WTC11 (cell line): ENCODE measurements around the gene C20orf144. TPM values are rescaled to one million over a fixed set of nuclear protein-coding genes. Genes with fewer than 3 reads are reported as not detected.

Experiments
- ATAC-seq: fragments of 200-7000 bp; cut with Tn5 transposase; 2 replicates; pipeline ENCODE4 v1.10.0; 2021; ENCODE audit warnings: mild to moderate bottlenecking, moderate library complexity
- CTCF ChIA-PET: fragments of 300-600 bp; sonication (Branson Sonifier 250); formaldehyde crosslinking; loops from one replicate; lab custom pipeline; 2021; ENCODE audit warnings: antibody characterized with exemption; lab: Charles Lee
- POLR2A ChIA-PET: fragments of 350-600 bp; sonication (Branson Sonifier 250); formaldehyde crosslinking; loops from one replicate; lab custom pipeline; 2021; ENCODE audit warnings: antibody characterized with exemption; lab: Charles Lee
- DNase-seq: peaks from one replicate; pipeline ENCODE4 v3.0.0; 2021; ENCODE audit warnings: low spot score
- H3K27ac Mint-ChIP-seq: 2 replicates; pipeline ENCODE4 v1.8.0; 2021; ENCODE audit warnings: mixed read lengths
- H3K27me3 Mint-ChIP-seq: 2 replicates; pipeline ENCODE4 v1.8.0; 2021; ENCODE audit warnings: low read depth, mild to moderate bottlenecking, moderate library complexity, mixed read lengths
- H3K36me3 Mint-ChIP-seq: 2 replicates; pipeline ENCODE4 v1.8.0; 2021; ENCODE audit warnings: mixed read lengths
- H3K4me1 Mint-ChIP-seq: 2 replicates; pipeline ENCODE4 v1.8.0; 2022; ENCODE audit warnings: mixed read lengths
- H3K4me3 Mint-ChIP-seq: 2 replicates; pipeline ENCODE4 v1.8.0; 2021; ENCODE audit warnings: mild to moderate bottlenecking, moderate library complexity, mixed read lengths
- H3K9me3 Mint-ChIP-seq: 2 replicates; pipeline ENCODE4 v1.8.0; 2021; ENCODE audit warnings: mixed read lengths
- AFF4 ChIP-seq: sonication (generic); formaldehyde crosslinking; IDR thresholded peaks from 2 replicates; pipeline ENCODE4 v1.8.1; 2023; ENCODE audit warnings: mild to moderate bottlenecking, missing genetic modification reagents, borderline replicate concordance
- CBFB ChIP-seq: sonication (generic); formaldehyde crosslinking; IDR thresholded peaks from 2 replicates; pipeline ENCODE4 v1.8.1; 2022; ENCODE audit warnings: mild to moderate bottlenecking, low read depth, missing genetic modification reagents
- CREM ChIP-seq: sonication (generic); formaldehyde crosslinking; IDR thresholded peaks from 2 replicates; pipeline ENCODE4 v1.8.1; 2022; ENCODE audit warnings: mild to moderate bottlenecking, missing genetic modification reagents, moderate library complexity
- ESRRA ChIP-seq: sonication (generic); formaldehyde crosslinking; IDR thresholded peaks from 2 replicates; pipeline ENCODE4 v1.8.1; 2022; ENCODE audit warnings: mild to moderate bottlenecking, missing genetic modification reagents, borderline replicate concordance
- HMGXB4 ChIP-seq: sonication (generic); formaldehyde crosslinking; IDR thresholded peaks from 2 replicates; pipeline ENCODE4 v1.8.1; 2023; ENCODE audit warnings: mild to moderate bottlenecking, moderate library complexity, missing genetic modification reagents
- KAT7 ChIP-seq: sonication (generic); formaldehyde crosslinking; IDR thresholded peaks from 2 replicates; pipeline ENCODE4 v1.8.1; 2023; ENCODE audit warnings: missing genetic modification reagents, mild to moderate bottlenecking, borderline replicate concordance
- MXD4 ChIP-seq: fragments of 250-450 bp; sonication (Bioruptor Pico); IDR thresholded peaks from 2 replicates; pipeline ENCODE4 v1.8.0; 2021; ENCODE audit warnings: mild to moderate bottlenecking, moderate library complexity, borderline replicate concordance
- MYBL2 ChIP-seq: sonication (generic); formaldehyde crosslinking; IDR thresholded peaks from 2 replicates; pipeline ENCODE4 v1.8.1; 2023; ENCODE audit warnings: mild to moderate bottlenecking, moderate library complexity, missing genetic modification reagents
- NFE2L1 ChIP-seq: sonication (generic); formaldehyde crosslinking; IDR thresholded peaks from 2 replicates; pipeline ENCODE4 v1.8.1; 2023; ENCODE audit warnings: missing genetic modification reagents
- RELA ChIP-seq: sonication (generic); formaldehyde crosslinking; IDR thresholded peaks from 2 replicates; pipeline ENCODE4 v1.8.1; 2022; ENCODE audit warnings: missing genetic modification reagents, mild to moderate bottlenecking, borderline replicate concordance
- STAT6 ChIP-seq: sonication (generic); formaldehyde crosslinking; conservative IDR thresholded peaks from 2 replicates; pipeline ENCODE4 v1.8.1; 2023; ENCODE audit warnings: mild to moderate bottlenecking, low read depth, missing genetic modification reagents, moderate library complexity
- ZBTB43 ChIP-seq: sonication (generic); formaldehyde crosslinking; IDR thresholded peaks from 2 replicates; pipeline ENCODE4 v1.8.1; 2023; ENCODE audit warnings: mild to moderate bottlenecking, missing genetic modification reagents
- ZNF416 ChIP-seq: fragments of 250-450 bp; sonication (Bioruptor Pico); IDR thresholded peaks from 2 replicates; pipeline ENCODE4 v1.9.0; 2021; ENCODE audit warnings: mild to moderate bottlenecking, inconsistent platforms
- total RNA-seq: library from RNA; stranded (reverse); gene quantifications from 3 replicates; pipeline ENCODE4 v1.2.3, GENCODE V29; 2021
- TF ChIP-seq, protein P1 (sequence below): sonication (generic); formaldehyde crosslinking; IDR thresholded peaks from 2 replicates; pipeline ENCODE4 v1.8.0; 2022; ENCODE audit warnings: mild to moderate bottlenecking, missing genetic modification reagents
- TF ChIP-seq, protein P2 (sequence below): sonication (generic); formaldehyde crosslinking; IDR thresholded peaks from 2 replicates; pipeline ENCODE4 v1.8.0; 2023; ENCODE audit warnings: mild to moderate bottlenecking, missing genetic modification reagents
- TF ChIP-seq, protein P3 (sequence below): sonication (generic); formaldehyde crosslinking; IDR thresholded peaks from 2 replicates; pipeline ENCODE4 v1.8.1; 2023; ENCODE audit warnings: mild to moderate bottlenecking, missing genetic modification reagents, moderate library complexity
- TF ChIP-seq, protein P4 (sequence below): fragments of 250-450 bp; sonication (Bioruptor Pico); IDR thresholded peaks from 2 replicates; pipeline ENCODE4 v1.9.0; 2021; ENCODE audit warnings: moderate library complexity, mild to moderate bottlenecking, inconsistent platforms, borderline replicate concordance

The C20orf144 gene
- total RNA-seq, 1 experiment from 2014 or later, result 0.09 TPM

DNA sequence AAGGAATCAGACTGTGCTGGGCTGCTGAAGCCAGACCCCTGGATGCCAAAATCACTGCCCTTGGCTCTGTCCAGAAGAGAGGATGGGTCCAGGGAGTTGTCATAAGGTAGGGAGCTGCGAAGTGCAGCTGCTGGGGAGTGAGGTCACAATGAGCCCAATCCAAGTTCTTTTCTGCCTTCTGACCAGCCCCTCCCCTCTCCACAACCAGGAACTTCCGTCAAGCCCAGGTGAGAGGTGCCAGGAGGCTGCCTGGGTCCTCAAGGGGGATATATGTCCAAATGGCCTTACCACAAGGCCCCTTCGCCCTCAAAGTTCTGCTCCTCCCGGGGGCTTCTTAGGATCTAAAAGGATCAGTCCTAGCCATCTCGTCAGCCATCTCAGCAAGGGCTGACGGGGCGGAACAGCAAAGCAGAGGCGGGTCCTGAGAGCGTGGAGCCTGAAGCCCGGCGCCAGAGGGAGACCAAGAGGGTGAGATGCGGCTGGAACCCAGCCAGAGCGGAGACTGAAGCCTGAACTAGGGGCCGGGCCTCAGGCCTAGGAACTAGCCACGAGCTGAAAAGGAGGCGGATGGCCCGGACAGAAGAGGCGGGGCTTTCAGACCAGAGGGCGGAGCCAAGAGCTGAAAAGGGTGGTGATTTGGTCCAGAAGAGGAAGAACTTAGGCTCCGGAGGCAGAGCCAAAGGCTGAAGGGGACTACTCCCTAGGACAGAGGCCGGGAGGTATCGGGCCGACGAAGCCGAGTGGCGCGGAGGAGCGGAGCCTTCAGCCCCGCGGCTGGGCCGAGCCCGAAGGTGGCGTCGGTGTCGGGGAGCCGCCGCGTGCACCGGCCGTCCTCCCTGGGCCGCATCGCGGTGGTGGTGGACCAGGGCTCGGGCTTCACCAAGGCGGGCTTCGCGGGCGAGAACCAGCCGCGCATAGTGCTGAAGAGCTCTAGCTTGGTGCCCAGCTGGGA, 4.4 kb downstream of the C20orf144 start, which contains the start of gene ACTL10:
Gene ACTL10, plus strand, starts transcription at position 651 of the 952 bp plus-strand sequence. CDS start 555 bp downstream, outside the sequence.
- peak within 1 kb of the TSS; percentile 91 for H3K27ac Mint-ChIP-seq
- H3K27me3 Mint-ChIP-seq, result peaks cover 16% of the 10 kb centered on the region
- H3K4me3 Mint-ChIP-seq, result peak within 1 kb of the TSS; percentile 80
- ATAC-seq, result peak; percentile 82
- H3K36me3 Mint-ChIP-seq, result peaks cover 5% of the 10 kb centered on the region; the same call in 1 of the 2 replicates
- H3K9me3 Mint-ChIP-seq, result no peaks in the 10 kb centered on the region
- DNase-seq, result peak; percentile 98
- POLR2A ChIA-PET, result interaction anchor here (0.5 to 3.4 kb wide), 15 partner anchors 12 to 404 kb away, joined by 3 to 24 read pairs (median 4); partner anchors contain the start of genes CBFA2T2, CDK5RAP1, PXMP4 and ZNF341
- CTCF ChIA-PET, result interaction anchor here (0.6 to 7.9 kb wide), 28 partner anchors 13 to 1284 kb away, joined by 3 to 134 read pairs (median 4); partner anchors contain the start of genes CBFA2T2, CDK5RAP1, PXMP4 and SNTA1
- H3K4me1 Mint-ChIP-seq, result peaks cover 28% of the 10 kb centered on the region
- TF ChIP-seq CREM (CRISPR knock-in tag), result no peak
- no peak for TF ChIP-seq MXD4 (CRISPR knock-in tag)
- peak; percentile 9; the same call in 1 of the 2 replicates for TF ChIP-seq KAT7 (CRISPR knock-in tag)
- peak; percentile 82 for TF ChIP-seq HMGXB4 (CRISPR knock-in tag)
- TF ChIP-seq RELA (CRISPR knock-in tag), result no peak
- TF ChIP-seq STAT6 (CRISPR knock-in tag), result no peak
- 0 out of 2 replicates have a peak, but pooled peaks have one; percentile 57 for TF ChIP-seq ZBTB43
- TF ChIP-seq MYBL2 (CRISPR knock-in tag), result peak; percentile 68; the same call in 1 of the 2 replicates
- TF ChIP-seq, protein P1, sequence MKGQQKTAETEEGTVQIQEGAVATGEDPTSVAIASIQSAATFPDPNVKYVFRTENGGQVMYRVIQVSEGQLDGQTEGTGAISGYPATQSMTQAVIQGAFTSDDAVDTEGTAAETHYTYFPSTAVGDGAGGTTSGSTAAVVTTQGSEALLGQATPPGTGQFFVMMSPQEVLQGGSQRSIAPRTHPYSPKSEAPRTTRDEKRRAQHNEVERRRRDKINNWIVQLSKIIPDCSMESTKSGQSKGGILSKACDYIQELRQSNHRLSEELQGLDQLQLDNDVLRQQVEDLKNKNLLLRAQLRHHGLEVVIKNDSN (CRISPR knock-in tag), result peak; percentile 32; the same call in 1 of the 2 replicates
- TF ChIP-seq, protein P2, sequence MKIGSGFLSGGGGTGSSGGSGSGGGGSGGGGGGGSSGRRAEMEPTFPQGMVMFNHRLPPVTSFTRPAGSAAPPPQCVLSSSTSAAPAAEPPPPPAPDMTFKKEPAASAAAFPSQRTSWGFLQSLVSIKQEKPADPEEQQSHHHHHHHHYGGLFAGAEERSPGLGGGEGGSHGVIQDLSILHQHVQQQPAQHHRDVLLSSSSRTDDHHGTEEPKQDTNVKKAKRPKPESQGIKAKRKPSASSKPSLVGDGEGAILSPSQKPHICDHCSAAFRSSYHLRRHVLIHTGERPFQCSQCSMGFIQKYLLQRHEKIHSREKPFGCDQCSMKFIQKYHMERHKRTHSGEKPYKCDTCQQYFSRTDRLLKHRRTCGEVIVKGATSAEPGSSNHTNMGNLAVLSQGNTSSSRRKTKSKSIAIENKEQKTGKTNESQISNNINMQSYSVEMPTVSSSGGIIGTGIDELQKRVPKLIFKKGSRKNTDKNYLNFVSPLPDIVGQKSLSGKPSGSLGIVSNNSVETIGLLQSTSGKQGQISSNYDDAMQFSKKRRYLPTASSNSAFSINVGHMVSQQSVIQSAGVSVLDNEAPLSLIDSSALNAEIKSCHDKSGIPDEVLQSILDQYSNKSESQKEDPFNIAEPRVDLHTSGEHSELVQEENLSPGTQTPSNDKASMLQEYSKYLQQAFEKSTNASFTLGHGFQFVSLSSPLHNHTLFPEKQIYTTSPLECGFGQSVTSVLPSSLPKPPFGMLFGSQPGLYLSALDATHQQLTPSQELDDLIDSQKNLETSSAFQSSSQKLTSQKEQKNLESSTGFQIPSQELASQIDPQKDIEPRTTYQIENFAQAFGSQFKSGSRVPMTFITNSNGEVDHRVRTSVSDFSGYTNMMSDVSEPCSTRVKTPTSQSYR, result no peak
- TF ChIP-seq, protein P3, sequence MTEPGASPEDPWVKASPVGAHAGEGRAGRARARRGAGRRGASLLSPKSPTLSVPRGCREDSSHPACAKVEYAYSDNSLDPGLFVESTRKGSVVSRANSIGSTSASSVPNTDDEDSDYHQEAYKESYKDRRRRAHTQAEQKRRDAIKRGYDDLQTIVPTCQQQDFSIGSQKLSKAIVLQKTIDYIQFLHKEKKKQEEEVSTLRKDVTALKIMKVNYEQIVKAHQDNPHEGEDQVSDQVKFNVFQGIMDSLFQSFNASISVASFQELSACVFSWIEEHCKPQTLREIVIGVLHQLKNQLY (CRISPR knock-in tag), result no peak
- 0 out of 2 replicates have a peak, but pooled peaks have one; percentile 42 for TF ChIP-seq NFE2L1
- TF ChIP-seq ZNF416 (CRISPR knock-in tag), result no peak
- 0 out of 2 replicates have a peak, but pooled peaks have one; percentile 37 for TF ChIP-seq AFF4 (CRISPR knock-in tag)
- TF ChIP-seq ESRRA (CRISPR knock-in tag), result 0 out of 2 replicates have a peak, but pooled peaks have one; percentile 19
- TF ChIP-seq CBFB (CRISPR knock-in tag), result no peak
- TF ChIP-seq, protein P4, sequence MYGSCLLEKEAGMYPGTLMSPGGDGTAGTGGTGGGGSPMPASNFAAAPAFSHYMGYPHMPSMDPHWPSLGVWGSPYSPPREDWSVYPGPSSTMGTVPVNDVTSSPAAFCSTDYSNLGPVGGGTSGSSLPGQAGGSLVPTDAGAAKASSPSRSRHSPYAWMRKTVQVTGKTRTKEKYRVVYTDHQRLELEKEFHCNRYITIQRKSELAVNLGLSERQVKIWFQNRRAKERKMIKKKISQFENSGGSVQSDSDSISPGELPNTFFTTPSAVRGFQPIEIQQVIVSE (CRISPR knock-in tag), result no peak
